HepG2 (cell line): ENCODE data around the gene GPR15LG. TPM values are rescaled to one million over a fixed set of nuclear protein-coding genes. Genes with fewer than 3 reads are reported as not detected.

Experiments
- ATAC-seq: fragments of 200-7000 bp; cut with Tn5 transposase; 3 replicates; pipeline ENCODE4 v1.9.1; 2020; ENCODE audit warnings: mild to moderate bottlenecking, moderate library complexity
- Bru-seq: library from RNA; stranded (reverse); fragments of 400-500 nt; gene quantifications from one replicate; lab custom pipeline; 2021; lab: Mats Ljungman, UMichigan
- BruChase-seq, 2 experiments: library from RNA; stranded (reverse); fragments of 400-500 nt; gene quantifications; one replicate each; lab custom pipeline; 2021; lab: Mats Ljungman, UMichigan
- BruUV-seq: library from RNA; stranded (reverse); fragments of 400-500 nt; replicated peaks from 2 replicates; lab custom pipeline; 2021; lab: Mats Ljungman, UMichigan
- CTCF ChIA-PET: fragments of 300-600 bp; formaldehyde crosslinking; extraction: SDS; loops from one replicate; lab custom pipeline; 2021; ENCODE audit warnings: low total read pairs, inconsistent platforms, low intra/inter-chr PET ratio; lab: Yijun Ruan, JAX
- POLR2A ChIA-PET: fragments of 350-600 bp; sonication (Branson Sonifier 250); formaldehyde crosslinking; loops from one replicate; lab custom pipeline; 2020; ENCODE audit warnings: antibody characterized with exemption, inconsistent platforms; lab: Yijun Ruan, JAX
- DNase-seq: peaks from one replicate; pipeline ENCODE4 v3.0.0-alpha.2; 2015; ENCODE audit warnings: low spot score
- FAIRE-seq: peaks from 3 replicates; lab custom pipeline; 2011; peaks lifted over from hg19 to GRCh38; lab: Jason Lieb, UNC
- H2AFZ ChIP-seq: one replicate; pipeline ENCODE4 v1.6.1; 2011; ENCODE audit warnings: low read length, inconsistent platforms
- H3K27ac ChIP-seq: fragments of 300-600 bp; 3 replicates; pipeline ENCODE4 v1.8.0; 2011; ENCODE audit warnings: mixed run types, mild to moderate bottlenecking, mixed read lengths, low read length, inconsistent platforms; ENCODE audit not compliant: insufficient read depth; ENCODE audit errors: extremely low read length
- H3K27me3 ChIP-seq, 2 experiments: fragments of 200-600 bp in 1 of 2; 2 replicates in 1 of 2; 3 replicates in 1 of 2; pipeline versions ENCODE4 v1.6.0 to v1.8.0; 2011; ENCODE audit warnings: low read length in 2 of 2, mild to moderate bottlenecking in 2 of 2, moderate library complexity in 2 of 2, inconsistent platforms in 1 of 2; ENCODE audit not compliant: insufficient read depth in 2 of 2, control insufficient read depth in 1 of 2
- H3K36me3 ChIP-seq, 2 experiments: fragments of 200-600 bp in 1 of 2; replicated peaks in 1 of 2; 2 replicates in 1 of 2; 3 replicates in 1 of 2; pipeline versions ENCODE4 v1.5.1 to v1.8.0; 2011; ENCODE audit warnings: low read length in 2 of 2, inconsistent platforms in 1 of 2; ENCODE audit not compliant: insufficient read depth in 2 of 2, control insufficient read depth in 1 of 2
- H3K4me1 ChIP-seq: 2 replicates; pipeline ENCODE4 v1.5.1; 2012; ENCODE audit warnings: low read length, inconsistent platforms; ENCODE audit not compliant: insufficient read depth
- H3K4me2 ChIP-seq: 2 replicates; pipeline ENCODE4 v1.6.0; 2011; ENCODE audit warnings: low read depth, low read length, inconsistent platforms
- H3K4me3 ChIP-seq, 3 experiments: fragments of 200-600 bp in 1 of 3; sonication (generic), shearing (Covaris generic) in 1 of 3; replicated peaks in 1 of 3; 2 replicates each; pipeline ENCODE4 v1.5.1; 2011 to 2016; ENCODE audit warnings: low read length in 3 of 3, inconsistent platforms in 2 of 3, low read depth in 2 of 3, mild to moderate bottlenecking in 2 of 3, control low read depth in 1 of 3, mixed read lengths in 1 of 3; ENCODE audit not compliant: insufficient read depth in 1 of 3
- H3K79me2 ChIP-seq: one replicate; pipeline ENCODE4 v1.6.1; 2011; ENCODE audit warnings: low read length, inconsistent platforms; ENCODE audit not compliant: insufficient read depth
- H3K9ac ChIP-seq: 2 replicates; pipeline ENCODE4 v1.6.0; 2011; ENCODE audit warnings: mild to moderate bottlenecking, low read depth, low read length, inconsistent platforms; ENCODE audit not compliant: insufficient read depth
- H3K9me3 ChIP-seq: 2 replicates; pipeline ENCODE4 v1.5.1; 2012; ENCODE audit warnings: mild to moderate bottlenecking, low read length
- H4K20me1 ChIP-seq: 2 replicates; pipeline ENCODE4 v1.6.0; 2011; ENCODE audit warnings: inconsistent platforms, mild to moderate bottlenecking, low read length, moderate library complexity; ENCODE audit not compliant: insufficient read depth
- AGO1 ChIP-seq: fragments of 200-400 bp; formaldehyde crosslinking; IDR thresholded peaks from 2 replicates; pipeline ENCODE4 v1.6.1; 2017; ENCODE audit warnings: mild to moderate bottlenecking, low read depth, low read length, moderate library complexity; ENCODE audit not compliant: poor library complexity, severe bottlenecking
- TCF12 ChIP-seq, 2 experiments: fragments of 450-650 bp in 1 of 2; sonication (generic) in 1 of 2; formaldehyde crosslinking in 1 of 2; IDR thresholded peaks; 2 replicates each; pipeline versions ENCODE4 v1.6.1 to v1.8.0; 2017 to 2022; ENCODE audit warnings: antibody characterized with exemption in 1 of 2, mild to moderate bottlenecking in 1 of 2, missing genetic modification reagents in 1 of 2, moderate library complexity in 1 of 2
- WGBS: methylation state at CpG from one replicate; pipeline ENCODE4 v1.1.6; 2017; ENCODE audit warnings: low lambda C conversion rate; 5-methylcytosine and 5-hydroxymethylcytosine counted together
- in situ Hi-C: cut with HindIII; loops from 2 replicates; pipeline ENCODE4 v1.10.0; 2017; ENCODE audit warnings: low pct_unique_long_range_greater_than_20kb; ENCODE audit not compliant: extremely low pct_ligation_motif_present
- intact Hi-C: fragments of 100-400 bp; cut with micrococcal nuclease; formaldehyde crosslinking; loops from one replicate; pipeline ENCODE4 v1.10.0; 2022; ENCODE audit not compliant: unreplicated experiment
- long read RNA-seq, 2 experiments: library from RNA in 1 of 2; library from polyadenylated mRNA in 1 of 2; stranded (forward) in 1 of 2; unstranded in 1 of 2; transcript quantifications; one replicate each; pipeline ENCODE4 v2.0.0, GENCODE V29; 2019 to 2022
- polyA minus RNA-seq, 3 experiments: library from RNA; depleted of rRNA, polyadenylated mRNA; stranded (reverse); fragments of >200 nt; gene quantifications; 2 replicates each; pipeline ENCODE4 v1.2.3, GENCODE V29; 2011; ENCODE audit warnings: low replicate concordance in 1 of 3
- polyA plus RNA-seq, 8 experiments: library from polyadenylated mRNA; depleted of rRNA in 3 of 8; stranded (reverse) in 7 of 8; unstranded in 1 of 8; fragments of >200 nt; fragmentation: Illumina TruSeq in 4 of 8; extraction: Trizol in 4 of 8; gene quantifications; 2 replicates each; pipeline versions ENCODE4 v1.2.1 to v1.2.3, GENCODE V29; 2011 to 2016; ENCODE audit warnings: low read depth in 4 of 8, missing spikeins in 1 of 8, mixed read lengths in 1 of 8; ENCODE audit not compliant: insufficient read depth in 1 of 8
- total RNA-seq, 5 experiments: library from RNA; depleted of rRNA; stranded (reverse); fragments of >200 nt; fragmentation: Illumina TruSeq; extraction: Trizol; gene quantifications; 2 replicates each; pipeline ENCODE4 v1.2.3, GENCODE V29; 2016; ENCODE audit warnings: low read depth in 1 of 5
- TF ChIP-seq, protein P1 (sequence below): sonication (generic); formaldehyde crosslinking; IDR thresholded peaks from 2 replicates; pipeline ENCODE4 v1.4.0; 2020; ENCODE audit warnings: missing genetic modification reagents; ENCODE audit errors: not compliant biosample characterization
- TF ChIP-seq, protein P2 (sequence below): sonication (generic); formaldehyde crosslinking; IDR thresholded peaks from 2 replicates; pipeline ENCODE4 v1.4.0; 2020; ENCODE audit warnings: mild to moderate bottlenecking, missing genetic modification reagents

Gene GPR15LG
- total RNA-seq (2016; rRNA removed; fragmentation: Illumina TruSeq; extraction: Trizol) (not detected in 2 replicates), polyA plus RNA-seq (2011; rRNA removed) (not detected in 2 replicates), polyA minus RNA-seq (2011; rRNA and poly(A)+ RNA removed; ENCODE audit: low replicate concordance) (not detected in 2 replicates), Bru-seq, nascent RNA (percentile 11 among the genes with signal in this experiment), BruChase-seq, experiment 1, labeled RNA remaining after a 6-hour chase (percentile 18 among the genes with signal in this experiment), BruChase-seq, experiment 2, labeled RNA remaining after a 2-hour chase (percentile 29 among the genes with signal in this experiment)
- total RNA-seq (2016; cell fraction: cytosol; rRNA removed; fragmentation: Illumina TruSeq; extraction: Trizol; ENCODE audit: low read depth): not detected in 2 replicates
- not detected in 2 replicates for total RNA-seq (2016; cell fraction: insoluble cytoplasmic fraction; rRNA removed; fragmentation: Illumina TruSeq; extraction: Trizol)
- not detected in 2 replicates for total RNA-seq (2016; cell fraction: membrane; rRNA removed; fragmentation: Illumina TruSeq; extraction: Trizol)
- total RNA-seq (2016; cell fraction: nucleus; rRNA removed; fragmentation: Illumina TruSeq; extraction: Trizol): not detected in 2 replicates
- polyA plus RNA-seq (2011; cell fraction: cytosol; rRNA removed): not detected in 2 replicates
- polyA plus RNA-seq (2011; cell fraction: nucleus; rRNA removed): not detected in 2 replicates
- not detected in 2 replicates for polyA plus RNA-seq (2012)
- not detected in 2 replicates for polyA plus RNA-seq (2016; cell fraction: cytosol; fragmentation: Illumina TruSeq; extraction: Trizol; ENCODE audit: low read depth)
- polyA plus RNA-seq (2016; cell fraction: insoluble cytoplasmic fraction; fragmentation: Illumina TruSeq; extraction: Trizol; ENCODE audit: low read depth): not detected in 2 replicates
- not detected in 2 replicates for polyA plus RNA-seq (2016; cell fraction: membrane; fragmentation: Illumina TruSeq; extraction: Trizol; ENCODE audit: low read depth)
- polyA plus RNA-seq (2016; cell fraction: nucleus; fragmentation: Illumina TruSeq; extraction: Trizol; ENCODE audit: insufficient read depth, low read depth): not detected in 2 replicates
- polyA minus RNA-seq (2011; cell fraction: cytosol; rRNA and poly(A)+ RNA removed): not detected in 2 replicates
- polyA minus RNA-seq (2011; cell fraction: nucleus; rRNA and poly(A)+ RNA removed): not detected in 2 replicates
- long read RNA-seq, experiment 1: 0 reads
- long read RNA-seq, experiment 2: 0 reads

DNA sequence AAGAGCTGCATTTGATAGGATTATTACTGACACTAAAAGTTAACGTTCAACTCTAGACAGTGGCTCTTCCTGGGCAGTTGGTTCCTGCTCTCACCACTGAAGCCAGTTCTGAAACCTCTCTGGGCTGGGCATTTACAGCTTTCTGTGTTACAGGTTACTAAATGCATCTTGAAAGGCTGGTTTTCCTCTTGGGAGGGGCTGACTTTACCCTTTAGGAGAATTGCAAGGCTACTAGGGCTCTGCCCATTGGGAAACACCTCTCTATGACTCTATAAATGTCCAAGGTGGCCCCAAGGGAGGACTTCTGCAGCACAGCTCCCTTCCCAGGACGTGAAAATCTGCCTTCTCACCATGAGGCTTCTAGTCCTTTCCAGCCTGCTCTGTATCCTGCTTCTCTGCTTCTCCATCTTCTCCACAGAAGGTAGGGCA lies at the start of gene GPR15LG:
Gene GPR15LG, plus strand, starts transcription at position 301 of the 429 bp plus-strand sequence. Its CDS starts 51 bp downstream, at position 352.
- in situ Hi-C loops (no loop called here), intact Hi-C loops (no loop called here)
- no TSS peak for BruUV-seq
- CTCF ChIA-PET: no interaction called here
- H3K27ac ChIP-seq: no peak within 1 kb of the TSS
- H3K9ac ChIP-seq: no peak within 1 kb of the TSS
- FAIRE-seq: no peak
- H3K4me1 ChIP-seq: peaks cover 18% of the 10 kb centered on the region
- WGBS: 4% methylated on average over 2 of the region's 2 CpGs
- H4K20me1 ChIP-seq: no peaks in the 10 kb centered on the region
- H3K27me3 ChIP-seq: peaks cover 0 to 9% of the 10 kb centered on the region in 2 experiments; a peak in 3 of 5 replicates
- ATAC-seq: no peak
- no peaks in the 10 kb centered on the region for H3K9me3 ChIP-seq
- DNase-seq: no peak
- no peak within 1 kb of the TSS; a peak in 1 of 6 replicates for H3K4me3 ChIP-seq
- TF ChIP-seq AGO1 (no peak), TCF12 (IDR thresholded peaks at IDR 0.05) (no peak), TCF12 (CRISPR knock-in tag; IDR thresholded peaks at IDR 0.05) (no peak)
- TF ChIP-seq, protein P1, sequence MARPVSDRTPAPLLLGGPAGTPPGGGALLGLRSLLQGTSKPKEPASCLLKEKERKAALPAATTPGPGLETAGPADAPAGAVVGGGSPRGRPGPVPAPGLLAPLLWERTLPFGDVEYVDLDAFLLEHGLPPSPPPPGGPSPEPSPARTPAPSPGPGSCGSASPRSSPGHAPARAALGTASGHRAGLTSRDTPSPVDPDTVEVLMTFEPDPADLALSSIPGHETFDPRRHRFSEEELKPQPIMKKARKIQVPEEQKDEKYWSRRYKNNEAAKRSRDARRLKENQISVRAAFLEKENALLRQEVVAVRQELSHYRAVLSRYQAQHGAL (CRISPR knock-in tag): no peak
- TF ChIP-seq, protein P2, sequence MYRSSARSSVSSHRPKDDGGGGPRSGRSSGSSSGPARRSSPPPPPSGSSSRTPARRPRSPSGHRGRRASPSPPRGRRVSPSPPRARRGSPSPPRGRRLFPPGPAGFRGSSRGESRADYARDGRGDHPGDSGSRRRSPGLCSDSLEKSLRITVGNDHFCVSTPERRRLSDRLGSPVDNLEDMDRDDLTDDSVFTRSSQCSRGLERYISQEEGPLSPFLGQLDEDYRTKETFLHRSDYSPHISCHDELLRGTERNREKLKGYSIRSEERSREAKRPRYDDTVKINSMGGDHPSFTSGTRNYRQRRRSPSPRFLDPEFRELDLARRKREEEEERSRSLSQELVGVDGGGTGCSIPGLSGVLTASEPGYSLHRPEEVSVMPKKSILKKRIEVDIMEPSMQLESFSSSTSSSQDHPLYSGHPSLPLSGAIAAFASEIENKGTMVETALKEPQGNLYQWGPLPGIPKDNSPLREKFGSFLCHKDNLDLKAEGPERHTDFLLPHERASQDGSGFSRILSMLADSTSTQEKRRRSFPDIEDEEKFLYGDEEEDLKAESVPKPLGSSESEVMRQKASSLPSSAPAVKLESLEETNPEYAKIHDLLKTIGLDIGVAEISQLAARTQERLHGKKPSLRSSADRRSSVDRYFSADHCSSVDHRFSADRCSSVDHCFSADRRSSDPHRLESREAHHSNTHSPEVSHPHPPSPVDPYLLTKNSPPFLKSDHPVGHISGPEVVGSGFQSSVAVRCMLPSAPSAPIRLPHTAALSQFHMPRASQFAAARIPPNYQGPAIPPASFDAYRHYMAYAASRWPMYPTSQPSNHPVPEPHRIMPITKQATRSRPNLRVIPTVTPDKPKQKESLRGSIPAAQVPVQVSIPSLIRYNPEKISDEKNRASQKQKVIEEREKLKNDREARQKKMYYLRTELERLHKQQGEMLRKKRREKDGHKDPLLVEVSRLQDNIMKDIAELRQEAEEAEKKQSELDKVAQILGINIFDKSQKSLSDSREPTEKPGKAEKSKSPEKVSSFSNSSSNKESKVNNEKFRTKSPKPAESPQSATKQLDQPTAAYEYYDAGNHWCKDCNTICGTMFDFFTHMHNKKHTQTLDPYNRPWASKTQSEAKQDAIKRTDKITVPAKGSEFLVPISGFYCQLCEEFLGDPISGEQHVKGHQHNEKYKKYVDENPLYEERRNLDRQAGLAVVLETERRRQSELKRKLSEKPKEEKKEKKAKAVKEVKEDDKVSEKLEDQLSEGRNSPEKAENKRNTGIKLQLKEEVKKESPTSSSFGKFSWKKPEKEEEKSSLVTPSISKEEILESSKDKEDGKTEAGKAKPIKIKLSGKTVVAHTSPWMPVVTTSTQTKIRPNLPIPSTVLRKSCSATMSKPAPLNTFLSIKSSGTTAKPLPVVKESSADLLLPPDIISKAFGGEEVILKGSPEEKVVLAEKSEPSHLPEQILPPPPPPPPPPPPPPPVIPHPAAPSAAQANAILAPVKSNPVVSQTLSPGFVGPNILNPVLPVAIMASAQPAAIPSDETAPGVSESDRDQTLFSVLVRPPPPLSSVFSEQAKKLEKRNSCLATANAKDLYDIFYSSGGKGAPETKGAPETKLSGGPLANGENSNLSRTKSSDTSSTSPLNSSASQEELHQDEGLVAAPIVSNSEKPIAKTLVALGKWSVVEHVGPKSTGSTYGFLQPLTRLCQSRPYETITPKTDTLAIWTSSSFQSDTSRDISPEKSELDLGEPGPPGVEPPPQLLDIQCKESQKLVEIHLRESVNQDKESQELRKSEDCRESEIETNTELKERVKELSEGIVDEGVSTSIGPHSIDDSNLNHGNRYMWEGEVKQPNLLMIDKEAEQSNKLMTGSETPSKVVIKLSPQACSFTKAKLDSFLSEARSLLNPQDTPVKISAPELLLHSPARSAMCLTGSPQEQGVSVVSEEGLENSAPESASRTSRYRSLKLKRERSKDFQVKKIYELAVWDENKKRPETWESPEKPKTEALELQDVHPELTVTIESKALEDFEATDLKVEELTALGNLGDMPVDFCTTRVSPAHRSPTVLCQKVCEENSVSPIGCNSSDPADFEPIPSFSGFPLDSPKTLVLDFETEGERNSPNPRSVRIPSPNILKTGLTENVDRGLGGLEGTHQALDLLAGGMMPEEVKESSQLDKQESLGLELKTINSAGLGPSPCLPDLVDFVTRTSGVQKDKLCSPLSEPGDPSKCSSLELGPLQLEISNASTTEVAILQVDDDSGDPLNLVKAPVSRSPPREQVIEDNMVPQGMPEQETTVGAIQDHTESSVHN (CRISPR knock-in tag): no peak
- TF ChIP-seq, all 625 proteins: peak for 0
- POLR2A ChIA-PET: no interaction called here
- Histone ChIP-seq H3K4me2 (peak within 1 kb of the TSS; percentile 49; the same call in 1 of the 2 replicates), H3K36me3 (no peaks in the 10 kb centered on the region), H2AFZ (no peak within 1 kb of the TSS), H3K79me2 (no peaks in the 10 kb centered on the region)
